ENCODE measurements around the gene DIPK1A.

DIPK1A gene

DNA sequence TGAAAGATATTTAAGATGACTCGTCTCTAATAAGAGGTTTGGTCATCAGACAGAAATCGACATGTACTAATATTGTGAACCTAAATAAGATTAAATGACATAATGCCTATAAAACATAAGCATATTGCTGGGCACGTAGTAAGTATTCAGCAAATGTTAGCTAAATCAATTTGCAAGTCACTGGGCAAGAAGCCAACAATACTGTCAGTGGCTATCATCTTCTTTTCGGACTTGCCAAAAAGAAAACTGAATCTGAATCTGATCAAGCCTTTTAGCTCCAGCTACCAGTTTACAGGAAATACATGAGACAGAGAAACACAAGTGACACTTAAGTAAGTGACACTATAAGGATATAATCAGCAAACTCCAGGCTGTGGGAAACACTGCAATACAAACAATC, 83.5 kb downstream of the DIPK1A start (continued):
- TF ChIP-seq, protein P1, sequence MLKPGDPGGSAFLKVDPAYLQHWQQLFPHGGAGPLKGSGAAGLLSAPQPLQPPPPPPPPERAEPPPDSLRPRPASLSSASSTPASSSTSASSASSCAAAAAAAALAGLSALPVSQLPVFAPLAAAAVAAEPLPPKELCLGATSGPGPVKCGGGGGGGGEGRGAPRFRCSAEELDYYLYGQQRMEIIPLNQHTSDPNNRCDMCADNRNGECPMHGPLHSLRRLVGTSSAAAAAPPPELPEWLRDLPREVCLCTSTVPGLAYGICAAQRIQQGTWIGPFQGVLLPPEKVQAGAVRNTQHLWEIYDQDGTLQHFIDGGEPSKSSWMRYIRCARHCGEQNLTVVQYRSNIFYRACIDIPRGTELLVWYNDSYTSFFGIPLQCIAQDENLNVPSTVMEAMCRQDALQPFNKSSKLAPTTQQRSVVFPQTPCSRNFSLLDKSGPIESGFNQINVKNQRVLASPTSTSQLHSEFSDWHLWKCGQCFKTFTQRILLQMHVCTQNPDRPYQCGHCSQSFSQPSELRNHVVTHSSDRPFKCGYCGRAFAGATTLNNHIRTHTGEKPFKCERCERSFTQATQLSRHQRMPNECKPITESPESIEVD (tag by site-specific recombination; IDR thresholded peaks at IDR 0.05): peak; percentile 29
- TF ChIP-seq ZNF202 (tag by site-specific recombination; IDR thresholded peaks at IDR 0.05; ENCODE audit: borderline replicate concordance): no peak
- no peak for TF ChIP-seq ZNF658 (tag by site-specific recombination; IDR thresholded peaks at IDR 0.05)
- TF ChIP-seq SP7 (tag by site-specific recombination; IDR thresholded peaks at IDR 0.05): 0 out of 2 replicates have a peak, but pooled peaks have one; percentile 8
- no peak for TF ChIP-seq ZBTB20 (tag by site-specific recombination; IDR thresholded peaks at IDR 0.05)
- TF ChIP-seq ZNF394 (tag by site-specific recombination; IDR thresholded peaks at IDR 0.05; ENCODE audit: borderline replicate concordance): no peak
- 0 out of 2 replicates have a peak, but pooled peaks have one; percentile 31 for TF ChIP-seq ZNF558 (tag by site-specific recombination; IDR thresholded peaks at IDR 0.05)
- TF ChIP-seq ZNF292 (tag by site-specific recombination; IDR thresholded peaks at IDR 0.05; ENCODE audit: borderline replicate concordance, low read depth): no peak
- TF ChIP-seq ZEB2 (tag by site-specific recombination; IDR thresholded peaks at IDR 0.05): 0 out of 2 replicates have a peak, but pooled peaks have one; percentile 40
- no peak for TF ChIP-seq ZNF677 (tag by site-specific recombination; IDR thresholded peaks at IDR 0.05)
- no peak for TF ChIP-seq GLI2 (tag by site-specific recombination; IDR thresholded peaks at IDR 0.05; ENCODE audit: borderline replicate concordance, low read depth)
- TF ChIP-seq ZNF423 (tag by site-specific recombination; IDR thresholded peaks at IDR 0.05): no peak
- TF ChIP-seq ZNF37A (tag by site-specific recombination; IDR thresholded peaks at IDR 0.05): no peak
- TF ChIP-seq, protein P2, sequence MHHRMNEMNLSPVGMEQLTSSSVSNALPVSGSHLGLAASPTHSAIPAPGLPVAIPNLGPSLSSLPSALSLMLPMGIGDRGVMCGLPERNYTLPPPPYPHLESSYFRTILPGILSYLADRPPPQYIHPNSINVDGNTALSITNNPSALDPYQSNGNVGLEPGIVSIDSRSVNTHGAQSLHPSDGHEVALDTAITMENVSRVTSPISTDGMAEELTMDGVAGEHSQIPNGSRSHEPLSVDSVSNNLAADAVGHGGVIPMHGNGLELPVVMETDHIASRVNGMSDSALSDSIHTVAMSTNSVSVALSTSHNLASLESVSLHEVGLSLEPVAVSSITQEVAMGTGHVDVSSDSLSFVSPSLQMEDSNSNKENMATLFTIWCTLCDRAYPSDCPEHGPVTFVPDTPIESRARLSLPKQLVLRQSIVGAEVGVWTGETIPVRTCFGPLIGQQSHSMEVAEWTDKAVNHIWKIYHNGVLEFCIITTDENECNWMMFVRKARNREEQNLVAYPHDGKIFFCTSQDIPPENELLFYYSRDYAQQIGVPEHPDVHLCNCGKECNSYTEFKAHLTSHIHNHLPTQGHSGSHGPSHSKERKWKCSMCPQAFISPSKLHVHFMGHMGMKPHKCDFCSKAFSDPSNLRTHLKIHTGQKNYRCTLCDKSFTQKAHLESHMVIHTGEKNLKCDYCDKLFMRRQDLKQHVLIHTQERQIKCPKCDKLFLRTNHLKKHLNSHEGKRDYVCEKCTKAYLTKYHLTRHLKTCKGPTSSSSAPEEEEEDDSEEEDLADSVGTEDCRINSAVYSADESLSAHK (tag by site-specific recombination; IDR thresholded peaks at IDR 0.05): no peak
- TF ChIP-seq, protein P3, sequence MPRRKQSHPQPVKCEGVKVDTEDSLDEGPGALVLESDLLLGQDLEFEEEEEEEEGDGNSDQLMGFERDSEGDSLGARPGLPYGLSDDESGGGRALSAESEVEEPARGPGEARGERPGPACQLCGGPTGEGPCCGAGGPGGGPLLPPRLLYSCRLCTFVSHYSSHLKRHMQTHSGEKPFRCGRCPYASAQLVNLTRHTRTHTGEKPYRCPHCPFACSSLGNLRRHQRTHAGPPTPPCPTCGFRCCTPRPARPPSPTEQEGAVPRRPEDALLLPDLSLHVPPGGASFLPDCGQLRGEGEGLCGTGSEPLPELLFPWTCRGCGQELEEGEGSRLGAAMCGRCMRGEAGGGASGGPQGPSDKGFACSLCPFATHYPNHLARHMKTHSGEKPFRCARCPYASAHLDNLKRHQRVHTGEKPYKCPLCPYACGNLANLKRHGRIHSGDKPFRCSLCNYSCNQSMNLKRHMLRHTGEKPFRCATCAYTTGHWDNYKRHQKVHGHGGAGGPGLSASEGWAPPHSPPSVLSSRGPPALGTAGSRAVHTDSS (tag by site-specific recombination; IDR thresholded peaks at IDR 0.05): no peak
- TF ChIP-seq TRIM28 (IDR thresholded peaks at IDR 0.05; ENCODE audit: borderline replicate concordance, low read length): no peak
- TF ChIP-seq EGR2 (tag by site-specific recombination; IDR thresholded peaks at IDR 0.05; ENCODE audit: low read depth): no peak
- TF ChIP-seq, protein P4, sequence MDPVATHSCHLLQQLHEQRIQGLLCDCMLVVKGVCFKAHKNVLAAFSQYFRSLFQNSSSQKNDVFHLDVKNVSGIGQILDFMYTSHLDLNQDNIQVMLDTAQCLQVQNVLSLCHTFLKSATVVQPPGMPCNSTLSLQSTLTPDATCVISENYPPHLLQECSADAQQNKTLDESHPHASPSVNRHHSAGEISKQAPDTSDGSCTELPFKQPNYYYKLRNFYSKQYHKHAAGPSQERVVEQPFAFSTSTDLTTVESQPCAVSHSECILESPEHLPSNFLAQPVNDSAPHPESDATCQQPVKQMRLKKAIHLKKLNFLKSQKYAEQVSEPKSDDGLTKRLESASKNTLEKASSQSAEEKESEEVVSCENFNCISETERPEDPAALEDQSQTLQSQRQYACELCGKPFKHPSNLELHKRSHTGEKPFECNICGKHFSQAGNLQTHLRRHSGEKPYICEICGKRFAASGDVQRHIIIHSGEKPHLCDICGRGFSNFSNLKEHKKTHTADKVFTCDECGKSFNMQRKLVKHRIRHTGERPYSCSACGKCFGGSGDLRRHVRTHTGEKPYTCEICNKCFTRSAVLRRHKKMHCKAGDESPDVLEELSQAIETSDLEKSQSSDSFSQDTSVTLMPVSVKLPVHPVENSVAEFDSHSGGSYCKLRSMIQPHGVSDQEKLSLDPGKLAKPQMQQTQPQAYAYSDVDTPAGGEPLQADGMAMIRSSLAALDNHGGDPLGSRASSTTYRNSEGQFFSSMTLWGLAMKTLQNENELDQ (tag by site-specific recombination; IDR thresholded peaks at IDR 0.05; ENCODE audit: low read depth): no peak
- TF ChIP-seq MEIS1 (CRISPR knock-in tag; IDR thresholded peaks at IDR 0.05; ENCODE audit: borderline replicate concordance): no peak
- no peak for TF ChIP-seq TCF7L2 (IDR thresholded peaks at IDR 0.05; ENCODE audit: borderline replicate concordance, low read depth, low read length)
- TF ChIP-seq, protein P5, sequence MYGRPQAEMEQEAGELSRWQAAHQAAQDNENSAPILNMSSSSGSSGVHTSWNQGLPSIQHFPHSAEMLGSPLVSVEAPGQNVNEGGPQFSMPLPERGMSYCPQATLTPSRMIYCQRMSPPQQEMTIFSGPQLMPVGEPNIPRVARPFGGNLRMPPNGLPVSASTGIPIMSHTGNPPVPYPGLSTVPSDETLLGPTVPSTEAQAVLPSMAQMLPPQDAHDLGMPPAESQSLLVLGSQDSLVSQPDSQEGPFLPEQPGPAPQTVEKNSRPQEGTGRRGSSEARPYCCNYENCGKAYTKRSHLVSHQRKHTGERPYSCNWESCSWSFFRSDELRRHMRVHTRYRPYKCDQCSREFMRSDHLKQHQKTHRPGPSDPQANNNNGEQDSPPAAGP (tag by site-specific recombination; IDR thresholded peaks at IDR 0.05): no peak

Measured in HEK293 (cell line).